HG03565 (cell line): ENCODE results near the gene RABL2B.

Experiments
- ATAC-seq: cut with Tn5 transposase; IDR thresholded peaks from one replicate; pipeline ENCODE4 v1.9.1; 2021; ENCODE audit warnings: mild to moderate bottlenecking, moderate library complexity; ENCODE audit not compliant: unreplicated experiment

The RABL2B gene

DNA sequence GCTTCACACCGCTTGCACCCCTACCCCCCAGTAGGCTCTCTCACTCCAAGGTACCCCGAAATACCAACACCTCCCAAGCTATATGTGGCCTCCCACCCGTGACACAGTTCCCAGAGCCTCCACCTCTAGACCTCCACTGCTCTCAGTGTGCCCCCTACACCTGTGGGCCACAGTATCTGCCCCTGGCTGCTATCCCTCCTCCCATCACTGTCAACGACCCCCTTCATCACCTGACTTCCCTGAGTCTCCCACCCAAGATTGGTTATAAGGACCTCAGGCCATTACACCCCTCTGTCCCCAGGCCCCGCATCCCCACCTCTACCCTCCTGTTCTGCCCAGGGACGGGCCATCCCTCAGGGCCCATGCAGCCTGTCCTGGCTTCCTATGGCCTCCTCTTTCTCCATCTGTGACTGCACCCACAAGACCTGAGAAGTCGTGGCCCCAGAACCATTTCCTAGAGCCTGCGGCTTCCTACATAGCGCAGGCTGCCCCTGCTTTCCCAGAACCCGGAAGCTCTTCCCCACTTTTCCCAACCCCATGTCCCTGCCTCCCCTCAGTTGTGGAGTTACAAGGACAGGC, 44.7 kb downstream of the RABL2B start:
- no peak for ATAC-seq

DNA sequence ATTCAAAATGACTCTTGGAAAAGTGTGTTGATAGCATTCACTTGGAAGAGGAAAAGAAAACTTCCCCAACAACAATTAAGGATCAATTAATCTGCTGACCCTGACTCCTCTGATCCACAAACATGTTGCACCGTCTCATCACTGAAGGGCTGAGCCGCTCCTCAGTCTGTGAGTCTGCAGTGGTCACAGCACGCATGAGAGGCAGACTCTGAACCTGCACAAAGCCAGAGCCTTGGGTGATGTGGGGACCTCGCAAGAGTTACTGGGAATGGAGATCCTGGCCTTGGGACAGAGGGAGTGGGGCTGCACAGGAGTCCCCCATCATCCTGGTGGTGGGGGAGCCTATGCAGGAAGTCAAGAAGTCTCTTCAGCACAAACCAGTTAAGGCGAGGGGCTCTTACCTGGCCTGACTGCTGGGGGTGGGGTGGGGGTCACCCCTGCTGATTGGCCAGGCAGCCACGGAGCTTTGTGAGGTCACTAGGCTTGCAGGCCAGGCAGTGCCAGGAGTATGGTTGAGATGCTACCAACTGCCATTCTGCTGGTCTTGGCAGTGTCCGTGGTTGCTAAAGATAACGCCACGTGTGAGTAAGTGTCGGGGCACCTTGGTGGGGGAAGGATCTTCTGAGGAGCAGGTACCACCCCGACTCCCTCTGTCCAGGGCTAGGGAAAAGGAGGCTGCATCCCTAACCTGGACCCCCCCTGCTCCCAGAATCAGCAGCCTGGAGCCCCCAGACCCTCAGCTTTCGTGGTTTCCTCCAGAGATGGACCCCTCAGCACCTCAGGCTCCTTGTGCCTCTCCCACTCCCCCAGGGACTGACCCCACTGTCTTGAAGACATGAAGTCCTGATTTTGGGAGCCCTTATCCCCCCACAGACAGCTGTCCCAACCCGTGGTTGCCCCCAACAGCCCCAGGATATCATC, 45.4 kb downstream of the RABL2B start, which contains the start of gene ACR:
ACR (plus strand) TSS at position 477 of the 921 bp plus-strand sequence; CDS start at position 509, 32 bp downstream.
- ATAC-seq: no peak

DNA sequence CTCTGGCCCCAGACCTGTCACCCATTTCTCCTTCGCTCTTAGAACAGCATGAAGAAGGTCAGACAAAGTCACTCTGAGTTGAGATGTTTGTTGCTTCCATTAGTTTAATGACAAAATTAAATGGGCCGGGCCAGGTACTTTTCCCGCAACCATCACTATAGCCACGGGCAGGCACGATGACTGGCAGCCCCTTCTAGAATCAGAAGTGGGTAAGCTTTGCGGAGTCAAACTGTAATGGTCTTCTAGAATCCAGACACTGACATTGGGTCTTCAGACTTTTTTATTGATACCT, 47.8 kb downstream of the RABL2B start:
- no peak for ATAC-seq

DNA sequence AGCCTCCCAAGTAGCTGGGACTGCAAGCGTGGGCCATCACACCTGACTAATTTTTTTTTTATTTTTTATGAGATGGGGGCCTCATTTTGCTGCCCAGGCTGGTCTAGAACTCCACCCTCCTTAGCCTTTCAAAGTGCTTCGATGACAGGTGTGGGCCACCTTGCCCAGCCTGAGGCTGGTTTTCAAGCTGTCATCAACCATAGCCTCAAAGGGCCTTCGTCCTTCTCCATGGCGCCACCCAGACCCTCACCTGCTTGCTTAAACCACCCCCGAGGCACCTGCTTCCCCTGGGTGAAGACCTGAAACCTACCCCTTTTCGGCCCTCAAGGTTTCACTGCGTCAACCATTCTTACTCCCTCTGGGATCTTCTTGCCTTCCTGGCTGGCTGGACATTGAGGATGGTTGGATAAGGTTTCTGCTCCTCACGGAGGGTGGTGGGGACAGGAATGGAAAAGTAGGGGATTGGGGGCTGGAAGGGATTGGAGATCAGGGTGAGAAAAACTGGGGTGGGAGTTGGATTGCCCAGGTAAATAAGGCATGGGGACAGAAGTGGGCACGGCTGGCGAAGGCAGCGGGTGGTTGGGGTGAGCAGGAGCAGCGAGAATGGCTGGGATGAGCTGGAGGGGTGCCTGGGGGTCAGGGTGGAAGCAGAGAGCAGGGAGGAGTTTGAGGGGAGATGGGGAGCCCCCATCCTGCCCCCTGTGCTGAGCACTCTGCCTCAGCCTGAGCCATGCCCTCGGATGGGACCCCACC, 48.3 kb downstream of the RABL2B start:
- no peak for ATAC-seq

DNA sequence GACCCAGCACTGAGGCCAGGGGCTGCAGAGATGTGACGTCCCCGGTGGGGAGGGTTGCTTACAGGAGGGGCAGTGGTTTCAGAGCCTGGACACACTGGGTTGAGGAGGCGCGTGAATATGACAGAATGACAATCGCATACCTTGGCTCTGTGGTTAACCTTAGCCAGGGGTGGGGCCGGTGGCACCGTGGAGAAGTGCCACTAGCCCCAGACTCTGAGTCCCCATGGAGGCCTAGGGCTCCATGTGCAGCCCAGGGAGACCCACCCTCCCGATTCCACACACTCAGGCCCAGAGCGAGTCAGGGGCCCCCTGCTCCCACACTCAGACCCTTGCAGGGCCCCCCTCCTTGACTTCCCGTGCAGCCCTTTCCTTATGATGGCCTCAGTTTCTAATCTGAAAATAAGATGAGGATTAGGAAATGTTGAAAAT, 49.1 kb downstream of the RABL2B start:
- no peak for ATAC-seq

DNA sequence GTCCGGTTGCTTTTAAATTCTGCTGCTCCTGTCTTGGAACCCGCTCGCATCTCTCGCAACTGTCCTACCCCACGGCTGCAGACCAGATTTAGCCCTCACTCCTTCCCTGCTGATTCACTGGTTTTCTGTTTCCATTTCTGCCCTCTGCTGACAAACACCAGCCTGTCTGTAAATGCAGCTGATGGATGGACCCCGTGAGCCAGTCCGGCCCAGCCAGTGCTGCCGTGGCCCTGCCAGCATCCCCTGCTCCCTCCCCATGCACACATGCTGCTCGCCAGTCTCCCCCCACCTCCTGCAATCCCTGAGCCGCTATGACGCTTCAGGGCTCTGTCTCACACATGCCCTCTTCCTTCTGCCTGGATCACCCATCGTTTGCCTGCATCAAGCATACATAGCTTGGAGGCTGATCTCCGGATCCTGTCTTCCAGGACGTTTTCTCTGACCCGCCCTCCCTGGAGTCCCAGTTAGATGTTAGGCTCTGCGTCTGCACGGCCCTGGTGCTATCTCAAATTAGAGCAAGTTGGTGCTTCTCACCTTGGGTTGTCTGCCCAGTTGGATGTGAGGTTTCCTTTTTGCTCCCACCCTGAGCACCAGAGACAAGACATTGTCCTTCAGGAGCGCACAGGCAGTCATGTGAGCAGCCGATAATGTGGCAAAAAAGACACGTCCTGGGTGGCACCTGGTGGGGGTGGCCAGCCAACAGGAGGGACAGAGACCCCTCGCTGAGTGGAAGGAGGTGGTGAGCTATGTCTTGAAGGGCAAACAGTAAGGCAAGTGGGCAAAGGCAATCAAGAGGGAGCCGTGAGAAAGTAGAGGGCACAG, 49.7 kb downstream of the RABL2B start:
- no peak for ATAC-seq

DNA sequence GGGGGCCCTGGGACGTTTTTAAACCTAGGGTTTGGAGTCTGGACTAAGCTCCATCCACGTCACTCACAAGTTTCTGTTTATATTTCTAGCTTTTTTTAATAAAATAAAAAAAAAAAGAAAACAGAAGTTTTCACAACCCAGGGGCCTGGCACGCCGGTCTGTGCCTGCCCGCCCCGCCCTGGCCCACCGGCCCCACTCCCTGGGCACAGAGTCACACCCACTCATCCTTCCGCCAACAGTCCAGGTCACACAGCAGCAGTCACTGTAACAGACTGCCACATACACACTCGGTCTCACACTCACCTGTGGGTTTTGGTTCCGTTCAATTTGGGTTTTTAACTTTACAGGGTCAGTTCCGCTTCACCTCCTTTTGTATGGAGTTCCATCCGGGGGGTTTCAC, 50.8 kb downstream of the RABL2B start:
- ATAC-seq: no peak

DNA sequence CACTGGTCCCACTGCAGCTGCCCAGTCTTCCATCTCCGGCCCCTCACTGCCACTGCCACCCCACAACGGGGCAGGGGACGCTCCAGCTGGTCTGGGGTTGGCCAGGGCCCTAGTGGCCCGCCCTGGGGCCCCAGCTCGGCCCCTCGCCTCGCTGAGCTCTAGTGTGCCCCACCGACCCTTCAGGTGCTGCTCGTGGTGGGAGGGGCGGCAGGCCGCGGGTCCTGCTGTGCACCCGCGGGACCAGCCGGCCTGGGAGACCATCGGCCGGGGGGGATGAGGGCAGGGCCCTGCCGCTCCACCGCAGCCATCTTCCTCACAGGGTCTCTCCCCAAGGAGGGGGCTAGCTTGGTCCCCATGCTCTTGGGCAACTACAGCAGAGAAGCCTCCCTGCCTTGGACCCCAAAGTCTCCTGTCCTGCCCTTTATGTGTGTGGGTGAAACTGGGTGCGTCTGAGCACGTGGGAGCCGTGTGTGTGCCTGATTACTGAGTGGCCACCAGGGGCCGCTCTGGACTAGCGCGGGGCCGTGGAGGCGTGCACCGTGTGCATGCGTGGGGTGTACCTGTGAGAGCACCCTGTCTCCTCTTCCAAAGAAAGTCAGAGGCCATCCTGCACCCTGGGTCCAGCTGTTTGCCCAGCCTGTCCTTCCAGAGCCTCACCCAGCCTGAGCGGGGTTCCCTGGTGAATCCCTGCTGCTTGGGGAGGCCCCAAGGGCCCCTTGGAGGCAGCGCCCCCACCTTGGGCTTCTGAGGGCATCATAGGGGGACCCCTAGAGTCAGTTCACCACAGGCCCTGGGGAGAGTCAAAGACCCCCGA, 51.4 kb downstream of the RABL2B start:
- ATAC-seq: no peak

DNA sequence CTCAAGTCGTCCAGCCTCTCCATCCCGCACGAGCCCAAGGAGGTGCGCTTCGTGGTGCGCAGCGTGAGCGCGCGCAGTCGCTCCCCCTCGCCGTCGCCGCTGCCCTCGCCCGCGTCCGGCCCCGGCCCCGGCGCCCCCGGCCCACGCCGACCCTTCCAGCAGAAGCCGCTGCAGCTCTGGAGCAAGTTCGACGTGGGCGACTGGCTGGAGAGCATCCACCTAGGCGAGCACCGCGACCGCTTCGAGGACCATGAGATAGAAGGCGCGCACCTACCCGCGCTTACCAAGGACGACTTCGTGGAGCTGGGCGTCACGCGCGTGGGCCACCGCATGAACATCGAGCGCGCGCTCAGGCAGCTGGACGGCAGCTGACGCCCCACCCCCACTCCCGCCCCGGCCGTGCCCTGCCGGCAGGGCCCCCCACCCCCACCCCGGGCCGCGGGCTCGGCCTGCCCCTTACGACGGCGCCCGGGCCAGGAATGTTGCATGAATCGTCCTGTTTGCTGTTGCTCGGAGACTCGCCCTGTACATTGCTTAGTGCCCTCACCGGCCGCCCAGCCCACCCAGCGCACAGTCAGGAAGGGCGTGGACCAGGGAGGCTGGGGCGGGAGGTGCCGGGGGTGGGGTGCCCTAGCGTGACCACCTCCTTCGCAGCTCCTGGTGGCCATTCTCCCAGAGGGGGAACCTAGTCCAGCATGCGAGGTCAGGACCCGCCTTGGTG, 52.3 kb downstream of the RABL2B start:
- ATAC-seq: no peak

DNA sequence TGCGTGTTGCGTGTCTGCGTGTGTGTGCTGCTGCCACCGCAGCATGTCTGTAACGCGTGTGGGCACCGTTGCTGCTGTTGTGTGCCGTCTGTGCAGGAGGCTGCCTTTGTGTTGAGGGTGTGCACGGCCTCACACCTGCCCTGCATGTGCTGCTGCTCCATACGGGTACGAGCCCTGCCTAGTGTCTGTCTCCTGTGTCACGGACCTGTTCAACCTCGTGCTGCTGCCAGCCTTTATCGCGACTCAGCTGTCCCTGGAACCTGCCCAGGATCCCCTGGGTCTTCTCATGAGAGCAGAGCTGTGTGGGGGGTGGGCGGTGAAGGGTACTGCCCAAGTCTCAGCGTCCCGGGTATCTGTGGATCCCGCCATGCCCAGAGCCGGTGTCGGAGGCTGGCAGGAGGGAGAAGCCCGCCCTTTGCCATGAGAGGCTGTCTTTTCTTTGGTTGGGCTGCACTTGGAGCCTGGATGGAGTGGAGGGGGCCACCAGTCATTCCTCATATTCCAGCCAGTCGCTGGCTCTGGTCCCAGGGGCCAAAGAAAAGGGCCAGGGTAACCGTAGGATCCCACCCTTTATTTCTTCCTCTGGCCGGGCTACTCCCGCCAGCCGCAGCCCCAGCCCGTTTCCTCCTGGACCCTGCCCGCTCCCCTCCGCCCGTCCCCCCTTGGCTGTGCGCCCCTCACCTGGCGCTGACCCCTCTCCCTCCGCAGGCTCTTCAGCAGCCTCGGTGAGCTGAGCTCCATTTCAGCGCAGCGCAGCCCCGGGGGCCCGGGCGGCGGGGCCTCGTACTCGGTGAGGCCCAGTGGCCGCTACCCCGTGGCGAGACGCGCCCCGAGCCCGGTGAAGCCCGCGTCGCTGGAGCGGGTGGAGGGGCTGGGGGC, 53.2 kb downstream of the RABL2B start:
- ATAC-seq: no peak

DNA sequence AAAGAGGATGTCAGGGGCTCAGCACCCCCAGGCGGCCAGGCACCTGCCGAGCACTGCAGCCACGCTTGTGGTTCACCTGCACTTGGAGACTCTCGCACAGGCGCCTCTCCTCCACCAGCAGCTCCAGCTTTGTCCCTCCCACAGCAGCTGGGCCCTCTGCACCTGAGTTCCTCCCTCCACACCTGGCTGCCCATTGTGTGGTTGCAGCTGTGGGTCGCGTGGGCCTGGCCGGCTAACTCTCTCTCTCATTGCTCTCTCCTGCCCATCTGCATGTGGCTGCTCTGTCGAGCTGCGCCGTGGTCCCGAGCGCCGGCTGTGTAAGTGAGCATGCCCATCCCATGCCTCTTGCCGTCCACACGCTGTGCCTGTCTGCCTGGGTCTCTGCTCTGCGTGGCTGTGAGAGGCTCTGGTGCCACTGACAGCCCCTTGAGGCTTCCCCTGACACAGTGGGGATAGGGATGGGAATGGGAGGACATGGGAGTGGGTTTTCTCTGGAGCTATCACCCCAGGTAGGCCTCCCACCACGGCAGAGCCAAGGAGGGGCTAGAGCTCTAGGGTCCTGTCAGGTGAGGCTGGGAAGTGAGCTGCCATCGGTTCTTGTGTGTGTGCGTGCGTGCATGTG, 53.9 kb downstream of the RABL2B start:
- ATAC-seq: no peak

DNA sequence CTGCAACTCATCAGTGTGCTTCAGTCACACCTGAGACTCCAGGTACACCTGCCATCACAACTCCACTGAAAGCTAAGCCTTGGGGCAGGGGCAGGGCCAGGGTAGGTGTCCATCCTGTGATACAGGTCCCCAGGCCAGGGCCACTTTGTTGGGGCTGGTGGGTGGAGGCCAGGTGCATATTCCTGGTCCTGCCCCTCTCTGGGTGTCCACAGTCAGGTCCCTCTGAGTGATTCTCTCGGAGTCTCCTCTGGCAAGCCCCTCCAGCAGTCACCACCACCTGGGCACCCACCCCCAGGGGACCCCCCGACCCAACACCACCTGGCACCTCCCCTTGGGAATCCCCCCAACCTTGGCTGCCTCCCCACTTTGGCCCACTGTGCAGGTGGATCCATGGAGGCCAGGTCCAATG, 54.9 kb downstream of the RABL2B start:
- no peak for ATAC-seq

DNA sequence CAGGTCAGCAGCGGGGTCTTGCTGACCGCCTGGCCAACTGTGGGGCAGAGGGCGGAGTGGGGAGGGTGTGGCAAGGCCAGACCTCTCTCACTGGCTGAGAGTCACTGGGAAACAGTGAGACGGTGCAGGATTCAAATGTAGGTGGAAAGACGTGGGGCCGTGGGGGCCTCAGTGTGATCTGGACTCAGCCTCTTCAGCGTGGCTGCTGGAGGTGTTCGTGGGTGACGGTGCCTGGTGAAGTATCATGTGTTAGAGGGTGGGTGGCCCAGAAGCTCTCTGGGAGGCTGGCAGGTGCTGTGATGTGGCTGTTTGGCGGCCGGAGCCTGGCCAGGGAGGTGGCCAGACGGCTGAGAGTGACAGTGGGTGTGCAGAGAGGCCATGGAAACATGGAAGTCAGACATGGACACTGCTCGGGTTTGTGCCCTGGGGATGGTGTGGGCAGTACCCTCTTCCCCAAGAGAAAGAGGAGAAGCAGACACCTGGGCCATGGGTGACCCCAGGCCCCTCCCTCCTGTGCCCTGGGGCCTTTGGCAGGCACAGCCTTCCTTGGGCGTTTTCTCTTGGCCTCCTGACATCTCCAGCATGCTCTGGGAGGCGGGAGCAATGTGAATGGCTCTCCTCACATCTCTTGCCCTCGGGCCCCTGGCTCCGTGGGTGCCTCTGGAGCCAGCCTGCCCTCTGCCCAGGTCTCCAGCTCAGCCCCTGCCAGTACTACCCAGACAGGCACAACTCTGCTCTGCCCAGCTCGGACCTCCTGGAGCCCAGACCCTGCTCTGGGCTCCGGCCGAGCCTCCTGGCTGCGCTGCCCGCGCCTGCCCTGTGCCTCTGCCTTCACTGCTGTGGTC, 55.5 kb downstream of the RABL2B start:
- ATAC-seq: no peak

DNA sequence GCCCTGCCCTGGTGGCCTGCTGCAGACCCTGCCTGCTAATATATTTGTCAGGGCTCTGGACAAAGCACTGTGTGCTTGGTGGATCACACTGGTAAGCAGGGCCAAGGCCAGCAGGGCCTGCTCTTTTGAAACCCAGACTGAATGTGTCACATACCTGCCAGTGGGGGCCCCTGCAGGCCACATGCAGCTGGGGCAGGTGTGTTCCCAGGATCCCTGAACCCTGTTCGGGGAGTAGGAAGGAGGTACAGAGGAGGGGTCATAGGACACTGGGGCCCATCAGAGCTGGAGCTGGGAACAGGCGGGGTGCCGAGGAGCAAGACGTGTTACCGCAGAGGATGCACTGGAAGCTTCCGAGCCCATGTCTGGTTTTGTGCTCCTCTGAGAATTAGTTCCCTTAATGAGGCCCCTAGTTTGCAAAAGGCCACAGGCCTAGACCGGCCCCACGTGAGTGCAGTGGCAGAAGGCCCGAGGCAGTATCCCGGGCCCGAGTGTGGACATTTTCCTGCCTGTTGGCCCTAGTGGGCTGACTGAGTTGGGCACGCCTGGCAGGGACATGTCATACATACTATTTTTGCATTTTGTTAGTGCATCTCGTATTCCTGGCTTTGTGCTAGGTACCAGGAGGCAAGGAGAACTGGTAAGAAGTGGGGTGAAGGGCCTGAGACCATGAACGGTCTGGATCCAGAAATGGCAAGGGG, 56.6 kb downstream of the RABL2B start:
- no peak for ATAC-seq

DNA sequence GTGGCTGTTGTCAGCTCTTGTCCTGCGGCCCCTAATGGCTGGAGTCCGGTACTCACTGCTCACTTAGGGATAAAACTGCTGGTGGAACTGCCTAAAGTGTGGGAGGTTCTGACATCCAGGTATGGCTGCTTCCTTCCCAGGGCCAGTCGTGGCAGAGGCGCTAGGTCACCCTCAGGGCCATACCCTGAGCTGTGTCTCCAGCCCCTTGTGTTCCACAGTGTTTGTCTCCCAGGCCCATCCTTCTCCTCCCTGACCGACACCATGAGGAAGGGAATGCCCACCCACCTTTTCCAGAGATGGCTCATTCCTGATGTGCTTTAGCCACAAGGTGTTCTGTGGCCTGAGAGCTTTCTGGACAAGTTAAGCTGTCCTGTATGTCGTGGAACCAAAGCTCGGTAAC, 57.8 kb downstream of the RABL2B start:
- no peak for ATAC-seq

DNA sequence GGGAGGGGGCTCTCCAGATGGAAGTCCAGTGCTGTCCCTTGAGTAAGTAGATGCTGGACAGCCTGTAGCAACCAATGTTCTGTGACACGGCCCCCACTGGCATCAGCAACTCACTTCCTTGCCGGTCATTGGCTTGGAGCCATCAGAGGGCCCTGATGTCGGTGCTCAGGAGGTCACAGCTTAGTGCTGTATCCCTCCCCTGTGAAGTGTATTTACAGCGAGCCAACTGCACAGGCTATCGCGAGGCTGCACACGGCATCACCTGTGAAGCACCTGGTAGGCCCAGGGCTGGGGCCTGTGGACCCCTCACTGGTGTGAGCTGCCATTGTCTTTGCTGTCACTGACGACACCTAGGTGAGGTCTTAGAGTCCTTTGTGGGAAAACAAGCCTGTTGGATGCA, 58.8 kb downstream of the RABL2B start:
- ATAC-seq: no peak

DNA sequence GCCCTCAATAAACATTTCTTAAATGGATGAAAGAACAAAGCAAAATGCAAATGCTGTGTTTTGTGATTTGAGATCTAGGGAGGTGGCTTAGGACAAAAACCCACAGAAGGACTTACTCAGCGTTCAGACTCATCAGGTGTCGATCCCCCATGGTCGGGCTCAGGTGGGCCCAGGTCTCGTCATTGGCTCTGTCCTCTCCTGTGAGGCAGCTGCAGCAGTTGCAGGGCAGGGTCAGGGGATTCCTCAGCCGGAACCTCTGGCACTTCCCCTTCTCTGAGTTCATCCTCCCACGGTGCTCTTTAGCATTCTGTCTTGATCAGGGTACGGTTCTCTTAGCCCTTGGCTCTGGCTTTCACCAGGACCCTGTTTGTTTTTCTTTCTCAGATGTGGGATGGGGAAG, 59.4 kb downstream of the RABL2B start:
- ATAC-seq: no peak
